Karpas-422 (cell line): ENCODE results near the gene PIRT. TPM values are rescaled to one million over a fixed set of nuclear protein-coding genes. Genes with fewer than 3 reads are reported as not detected.
A peak's percentile ranks its signal among the peaks of the same experiment; 100 is the strongest.
"Not testable (repeated sequence)": the region's sequence is repeated elsewhere in the genome, so short reads cannot be mapped to it uniquely, and the experiment has no call there.

Experiments used
- DNase-seq: peaks from one replicate; pipeline ENCODE4 v3.0.0-alpha.2; 2015
- H2AFZ ChIP-seq: fragments of 200-600 bp; sonication (generic); 2 replicates; pipeline ENCODE4 v1.6.1; 2014; ENCODE audit warnings: antibody characterized with exemption, low read length, mixed read lengths
- H3K27ac ChIP-seq: fragments of 200-600 bp; sonication (generic); 2 replicates; pipeline ENCODE4 v1.5.1; 2014; ENCODE audit warnings: mild to moderate bottlenecking, low read length, moderate library complexity
- H3K27me3 ChIP-seq: fragments of 200-600 bp; sonication (generic); 2 replicates; pipeline ENCODE4 v1.6.1; 2014; ENCODE audit warnings: low read length, mixed read lengths
- H3K36me3 ChIP-seq: fragments of 200-600 bp; sonication (generic); 2 replicates; pipeline ENCODE4 v1.6.1; 2014; ENCODE audit warnings: low read length, mixed read lengths; ENCODE audit not compliant: insufficient read depth
- H3K4me1 ChIP-seq: fragments of 200-600 bp; sonication (generic); 2 replicates; pipeline ENCODE4 v1.6.1; 2014; ENCODE audit warnings: mild to moderate bottlenecking, low read length, mixed read lengths
- H3K4me2 ChIP-seq: fragments of 200-600 bp; sonication (generic); 2 replicates; pipeline ENCODE4 v1.6.1; 2014; ENCODE audit warnings: low read length, low read depth, mild to moderate bottlenecking; ENCODE audit not compliant: poor library complexity, severe bottlenecking
- H3K4me3 ChIP-seq: fragments of 200-600 bp; sonication (generic); 2 replicates; pipeline ENCODE4 v1.5.1; 2014; ENCODE audit warnings: mild to moderate bottlenecking, antibody characterized with exemption, low read length, mixed read lengths
- H3K79me2 ChIP-seq: fragments of 200-600 bp; sonication (generic); 2 replicates; pipeline ENCODE4 v1.6.1; 2014; ENCODE audit warnings: mild to moderate bottlenecking, low read length, mixed read lengths
- H3K9ac ChIP-seq: fragments of 200-600 bp; sonication (generic); 2 replicates; pipeline ENCODE4 v1.6.0; 2014; ENCODE audit warnings: low read length
- H3K9me2 ChIP-seq: fragments of 200-600 bp; sonication (generic), shearing (Covaris generic); replicated peaks from 2 replicates; pipeline ENCODE4 v1.6.0; 2014; ENCODE audit warnings: mild to moderate bottlenecking, low read length, moderate library complexity; ENCODE audit not compliant: insufficient read depth
- H3K9me3 ChIP-seq: fragments of 300-700, 200-600 bp; sonication (generic); 2 replicates; pipeline ENCODE4 v1.6.1; 2014; ENCODE audit warnings: low read length, mixed read lengths
- H4K20me1 ChIP-seq: fragments of 200-600 bp; sonication (generic); 2 replicates; pipeline ENCODE4 v1.6.1; 2014; ENCODE audit warnings: mild to moderate bottlenecking, antibody characterized with exemption, low read length, low read depth; ENCODE audit not compliant: insufficient read depth
- total RNA-seq: library from RNA; depleted of rRNA; stranded (reverse); fragments of >200 nt; shearing (Covaris generic); gene quantifications from 2 replicates; pipeline ENCODE4 v1.2.3, GENCODE V29; 2014; ENCODE audit warnings: low replicate concordance; rRNA removed

Gene PIRT
- total RNA-seq: not detected in 2 replicates

DNA sequence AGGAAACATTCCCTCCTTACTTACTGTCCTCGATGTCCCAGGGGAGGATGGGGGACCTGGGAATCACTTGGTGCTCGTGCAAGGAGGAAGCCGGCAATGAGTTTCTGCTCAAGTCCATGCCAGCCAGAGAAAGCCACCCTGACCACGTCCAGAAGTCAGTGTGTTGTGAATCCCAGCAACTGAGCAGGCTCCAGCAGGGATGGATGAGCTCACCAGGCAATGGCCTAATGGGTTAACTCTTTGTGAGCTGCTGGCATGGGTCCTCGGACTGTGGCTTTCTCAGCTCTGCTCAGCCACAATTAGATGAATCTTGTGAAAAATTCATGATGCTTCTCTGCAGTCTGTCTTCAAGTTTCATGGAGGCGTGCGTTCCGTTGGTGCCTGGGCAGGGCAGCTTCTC, at the start of gene PIRT:
Gene PIRT, minus strand, starts transcription at position 167 of the 400 bp plus-strand sequence. CDS start 12,442 bp downstream, outside the sequence.
- Histone ChIP-seq H2AFZ (no peak within 1 kb of the TSS), H3K4me3 (no peak within 1 kb of the TSS), H3K27me3 (no peaks in the 10 kb centered on the region), H3K9me3 (no peaks in the 10 kb centered on the region), H3K36me3 (no peaks in the 10 kb centered on the region), H3K9me2 (no peaks in the 10 kb centered on the region), H3K4me1 (no peaks in the 10 kb centered on the region), H3K9ac (no peak within 1 kb of the TSS), H3K27ac (no peak within 1 kb of the TSS), H3K79me2 (no peaks in the 10 kb centered on the region), H3K4me2 (no peak within 1 kb of the TSS), H4K20me1 (no peaks in the 10 kb centered on the region)
- no peak for DNase-seq

DNA sequence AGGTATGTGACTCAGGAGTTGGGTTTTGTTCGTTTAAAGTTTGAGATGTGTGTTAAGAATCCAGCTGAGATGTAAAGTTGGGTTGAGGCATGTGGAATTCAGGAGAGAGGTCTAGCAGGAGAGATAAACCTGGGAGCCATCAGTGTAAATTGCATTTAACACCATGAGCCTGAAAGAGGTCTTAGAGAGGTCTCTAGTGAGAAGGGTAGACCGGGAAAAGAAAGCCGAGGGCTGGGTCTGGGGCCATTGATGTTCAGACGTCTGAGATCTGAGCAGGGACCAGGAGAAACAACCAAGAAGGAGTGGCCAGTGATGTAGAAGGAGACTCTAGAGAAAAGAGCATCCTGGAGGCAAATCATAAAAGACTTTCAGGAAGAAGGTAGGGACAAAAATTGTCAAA, 44.1 kb upstream of the PIRT start:
- H3K9me2 ChIP-seq: no peaks in the 10 kb centered on the region
- no peak overlapping the region for H3K4me2 ChIP-seq
- H2AFZ ChIP-seq: no peak overlapping the region
- no peak overlapping the region for H3K9ac ChIP-seq
- no peaks in the 10 kb centered on the region for H3K36me3 ChIP-seq
- no peaks in the 10 kb centered on the region for H3K9me3 ChIP-seq
- H4K20me1 ChIP-seq: no peaks in the 10 kb centered on the region
- H3K4me1 ChIP-seq: no peaks in the 10 kb centered on the region
- no peaks in the 10 kb centered on the region for H3K27me3 ChIP-seq
- no peak overlapping the region for H3K4me3 ChIP-seq
- H3K79me2 ChIP-seq: no peaks in the 10 kb centered on the region
- no peak for DNase-seq
- H3K27ac ChIP-seq: no peak overlapping the region

DNA sequence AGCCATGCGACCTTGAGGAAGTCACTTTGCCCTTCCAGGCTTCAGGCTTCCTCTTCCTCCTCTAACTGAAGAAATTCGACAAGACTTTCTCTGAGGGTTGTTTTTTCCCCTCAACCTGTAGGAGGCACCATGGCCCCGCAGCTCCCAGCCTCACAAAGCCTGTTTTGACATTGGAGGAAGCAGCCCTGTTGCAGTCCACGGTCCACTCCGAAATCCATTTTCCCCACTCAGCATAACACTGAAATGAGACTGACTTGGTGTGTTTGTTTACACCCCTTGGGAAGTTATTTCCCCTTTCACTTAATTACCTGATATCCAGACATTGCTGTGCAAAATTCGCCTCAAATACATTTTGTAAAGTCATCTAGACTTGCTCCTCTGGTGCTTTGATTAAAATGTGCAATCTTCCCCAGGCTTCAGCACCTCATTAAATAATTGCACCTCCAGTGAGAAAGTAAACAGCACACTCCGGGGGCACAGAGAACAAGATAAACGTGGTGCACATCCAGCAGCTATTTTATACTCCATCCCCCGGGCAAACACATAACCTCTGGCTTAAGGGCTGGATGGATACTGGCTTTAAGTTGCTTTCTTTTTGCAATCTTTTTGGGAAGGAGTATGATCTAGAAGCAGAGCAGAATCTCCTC, 41.4 kb upstream of the PIRT start:
- Histone ChIP-seq H3K9me3 (no peaks in the 10 kb centered on the region), H3K79me2 (no peaks in the 10 kb centered on the region), H3K27me3 (no peaks in the 10 kb centered on the region), H3K9me2 (no peaks in the 10 kb centered on the region), H3K4me1 (no peaks in the 10 kb centered on the region), H3K4me2 (no peak overlapping the region), H3K9ac (no peak overlapping the region), H3K27ac (no peak overlapping the region), H2AFZ (no peak overlapping the region), H4K20me1 (no peaks in the 10 kb centered on the region), H3K4me3 (no peak overlapping the region), H3K36me3 (no peaks in the 10 kb centered on the region)
- DNase-seq: peak; percentile 74

DNA sequence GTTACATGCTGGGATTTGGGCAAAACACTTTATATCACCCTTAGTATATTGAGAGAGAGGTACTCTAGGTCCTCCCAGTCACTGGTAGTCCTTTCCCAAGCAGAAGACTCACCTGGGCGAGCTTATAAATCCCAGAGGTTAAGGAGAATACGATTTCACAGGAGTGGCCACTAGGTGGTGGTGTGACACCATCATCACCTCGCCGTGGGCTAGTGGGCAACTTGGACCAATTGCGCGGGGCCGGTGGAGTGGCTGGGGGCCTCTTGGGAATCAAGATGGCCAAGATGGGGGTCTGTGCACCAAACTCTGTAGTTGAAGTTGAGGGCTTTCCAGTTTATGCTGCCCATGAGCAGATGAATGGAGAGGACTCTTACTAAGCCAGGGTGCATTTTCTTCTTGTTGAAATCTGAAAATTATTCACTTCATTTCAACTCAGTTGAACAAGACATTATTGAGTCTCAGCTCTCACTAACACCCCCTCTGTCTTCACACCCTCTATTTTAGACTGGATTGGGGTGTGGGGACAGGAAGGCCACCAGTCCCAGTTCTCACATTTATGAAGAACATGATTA, 38.2 kb upstream of the PIRT start:
- Histone ChIP-seq H4K20me1 (no peaks in the 10 kb centered on the region), H3K9me2 (no peaks in the 10 kb centered on the region), H3K4me1 (no peaks in the 10 kb centered on the region), H3K27me3 (no peaks in the 10 kb centered on the region), H2AFZ (no peak overlapping the region), H3K4me2 (no peak overlapping the region), H3K79me2 (no peaks in the 10 kb centered on the region), H3K9ac (no peak overlapping the region), H3K4me3 (no peak overlapping the region), H3K27ac (no peak overlapping the region), H3K36me3 (no peaks in the 10 kb centered on the region), H3K9me3 (no peaks in the 10 kb centered on the region)
- peak; percentile 74 for DNase-seq

DNA sequence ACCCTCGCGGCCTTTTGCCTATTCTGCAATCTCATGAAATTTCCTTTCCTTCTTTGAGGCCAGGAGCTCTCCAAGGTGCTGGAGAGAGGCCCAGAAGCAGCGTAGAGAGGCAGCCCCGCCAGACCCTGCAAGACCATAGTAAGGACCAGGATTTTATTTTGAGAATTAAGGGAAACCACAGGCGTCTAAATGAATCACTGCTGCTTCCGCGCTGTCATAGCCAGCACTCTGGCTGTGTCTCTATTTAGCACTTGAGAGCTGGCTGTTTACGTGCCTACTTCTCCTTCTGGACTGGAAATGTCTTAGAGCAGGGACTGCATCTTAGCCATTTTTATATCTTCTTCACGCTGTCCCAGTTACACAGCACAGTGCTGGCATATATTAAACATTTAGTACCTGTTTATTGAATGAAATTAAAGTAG, 37.6 kb upstream of the PIRT start:
- H2AFZ ChIP-seq: no peak overlapping the region
- no peak overlapping the region for H3K9ac ChIP-seq
- H3K36me3 ChIP-seq: no peaks in the 10 kb centered on the region
- H3K4me2 ChIP-seq: no peak overlapping the region
- peak; percentile 69 for DNase-seq
- no peak overlapping the region for H3K4me3 ChIP-seq
- H4K20me1 ChIP-seq: no peaks in the 10 kb centered on the region
- H3K9me3 ChIP-seq: no peaks in the 10 kb centered on the region
- H3K79me2 ChIP-seq: no peaks in the 10 kb centered on the region
- no peaks in the 10 kb centered on the region for H3K4me1 ChIP-seq
- no peaks in the 10 kb centered on the region for H3K27me3 ChIP-seq
- no peak overlapping the region for H3K27ac ChIP-seq
- no peaks in the 10 kb centered on the region for H3K9me2 ChIP-seq

DNA sequence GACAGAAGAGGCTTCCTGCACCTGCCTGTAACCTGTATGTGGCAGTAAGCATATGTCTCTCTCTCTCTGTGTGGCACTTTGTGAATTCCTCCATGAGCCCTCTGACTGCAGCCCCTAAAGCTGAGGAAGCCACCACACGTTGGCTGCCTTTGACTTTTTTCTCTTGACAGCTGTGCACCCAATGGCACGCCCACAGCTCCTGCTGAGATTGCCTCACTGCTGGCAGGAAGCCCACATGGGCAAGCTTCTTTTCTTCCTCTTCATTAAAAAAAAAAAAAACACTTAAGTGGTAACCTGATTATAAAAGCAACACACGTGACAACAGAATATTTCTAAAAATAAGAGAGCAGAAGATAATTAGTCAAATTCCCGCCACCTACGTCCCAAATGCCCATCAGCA, 34.0 kb upstream of the PIRT start:
- H3K36me3 ChIP-seq: no peaks in the 10 kb centered on the region
- no peak for DNase-seq
- H4K20me1 ChIP-seq: no peaks in the 10 kb centered on the region
- no peak overlapping the region for H3K4me3 ChIP-seq
- H3K79me2 ChIP-seq: no peaks in the 10 kb centered on the region
- no peak overlapping the region for H2AFZ ChIP-seq
- H3K27ac ChIP-seq: no peak overlapping the region
- no peaks in the 10 kb centered on the region for H3K9me2 ChIP-seq
- no peak overlapping the region for H3K9ac ChIP-seq
- no peaks in the 10 kb centered on the region for H3K9me3 ChIP-seq
- H3K4me1 ChIP-seq: no peaks in the 10 kb centered on the region
- H3K27me3 ChIP-seq: no peaks in the 10 kb centered on the region
- H3K4me2 ChIP-seq: no peak overlapping the region

DNA sequence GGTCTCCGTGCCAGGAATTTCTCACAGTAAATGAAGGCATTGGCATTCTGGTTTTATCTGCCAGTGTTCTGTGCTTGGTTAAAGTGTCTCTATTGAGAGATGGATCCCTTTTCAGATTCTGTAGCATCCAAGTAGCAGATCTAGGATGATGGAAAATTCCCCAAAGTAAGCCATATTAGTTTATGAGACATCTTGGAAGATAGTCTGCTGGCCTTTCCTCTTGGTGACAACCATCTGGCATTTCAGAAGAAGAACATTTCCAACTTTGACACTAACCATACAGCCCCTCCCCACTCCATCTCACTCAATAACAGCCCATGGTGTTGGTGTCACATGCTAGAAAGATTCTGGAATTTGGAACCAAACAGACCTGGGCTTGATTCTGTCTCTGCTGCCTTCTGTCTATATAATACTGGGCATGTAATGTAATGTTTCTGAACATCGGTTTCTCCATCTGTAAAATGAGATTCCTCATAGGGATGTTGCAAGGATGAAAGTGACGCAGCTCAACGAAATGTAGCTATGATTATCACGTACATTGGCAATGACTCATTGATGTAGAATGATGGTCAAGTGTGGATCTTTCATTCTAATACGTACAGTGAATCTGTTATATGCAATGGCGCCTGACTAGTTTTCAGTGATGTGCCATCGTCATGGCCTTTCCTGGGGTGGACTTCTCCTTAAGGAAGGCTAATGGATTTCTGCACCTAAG, 32.6 kb upstream of the PIRT start:
- peaks cover 7% of the 10 kb centered on the region for H3K4me1 ChIP-seq
- H3K4me3 ChIP-seq: no peak overlapping the region
- no peaks in the 10 kb centered on the region for H3K9me2 ChIP-seq
- H3K36me3 ChIP-seq: no peaks in the 10 kb centered on the region
- H3K27ac ChIP-seq: no peak overlapping the region
- H3K9ac ChIP-seq: no peak overlapping the region
- no peak overlapping the region for H2AFZ ChIP-seq
- H4K20me1 ChIP-seq: no peaks in the 10 kb centered on the region
- H3K4me2 ChIP-seq: no peak overlapping the region
- no peaks in the 10 kb centered on the region for H3K79me2 ChIP-seq
- no peaks in the 10 kb centered on the region for H3K27me3 ChIP-seq
- no peaks in the 10 kb centered on the region for H3K9me3 ChIP-seq
- no peak for DNase-seq

DNA sequence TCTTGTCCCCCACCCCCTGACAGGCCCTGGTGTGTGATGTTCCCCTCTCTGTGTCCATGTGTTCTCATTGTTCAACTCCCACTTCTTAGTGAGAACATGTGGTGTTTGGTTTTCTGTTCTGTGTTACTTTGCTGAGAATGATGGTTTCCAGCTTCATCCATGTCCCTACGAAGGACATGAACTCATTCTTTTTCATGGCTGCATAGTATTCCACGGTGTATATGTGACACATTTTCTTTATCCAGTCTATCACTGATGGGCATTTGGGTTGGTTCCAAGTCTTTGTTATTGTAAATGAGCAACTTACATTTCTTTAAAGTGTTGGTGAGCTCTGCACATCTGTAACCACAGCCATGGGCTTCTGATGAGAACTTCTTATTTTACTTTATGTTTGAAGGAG, 30.9 kb upstream of the PIRT start:
- not testable (repeated sequence) for H3K36me3 ChIP-seq, H3K9me2 ChIP-seq, H3K27me3 ChIP-seq, H3K27ac ChIP-seq, H4K20me1 ChIP-seq, H3K4me1 ChIP-seq, H3K9ac ChIP-seq, H2AFZ ChIP-seq, H3K79me2 ChIP-seq, H3K4me3 ChIP-seq, DNase-seq, H3K4me2 ChIP-seq, H3K9me3 ChIP-seq
